HCEC 1CT (cell line): ENCODE data around the gene ZBTB7C.

ENCODE experiments used
- DNase-seq: peaks from one replicate; pipeline ENCODE4 v3.0.0-alpha.2; 2017

The ZBTB7C gene

GRCh38 chr18:48006415-48007175 lies 402.6 kb downstream of the ZBTB7C start:
- DNase-seq: no peak

GRCh38 chr18:48004577-48004976 lies 404.6 kb downstream of the ZBTB7C start:
- DNase-seq: no peak

- no peak for DNase-seq
These were observed 405.5 kb downstream of the ZBTB7C start for GRCh38 chr18:48003426-48004349.

- DNase-seq: no peak
These were observed 406.2 kb downstream of the ZBTB7C start for GRCh38 chr18:48002933-48003365.

- no peak for DNase-seq
These were observed 408.5 kb downstream of the ZBTB7C start for GRCh38 chr18:48000701-48001100.

GRCh38 chr18:47999801-48000248 lies 409.4 kb downstream of the ZBTB7C start:
- no peak for DNase-seq

- no peak for DNase-seq
These were observed 411.8 kb downstream of the ZBTB7C start for GRCh38 chr18:47997338-47997780.

- DNase-seq: no peak
These were observed 413.1 kb downstream of the ZBTB7C start for GRCh38 chr18:47996091-47996541.

GRCh38 chr18:47995654-47996053 lies 413.5 kb downstream of the ZBTB7C start:
- DNase-seq: no peak

- no peak for DNase-seq
These were observed 415.8 kb downstream of the ZBTB7C start for GRCh38 chr18:47993409-47993808.

GRCh38 chr18:47992976-47993375 lies 416.2 kb downstream of the ZBTB7C start:
- no peak for DNase-seq

- no peak for DNase-seq
These were observed 416.9 kb downstream of the ZBTB7C start for GRCh38 chr18:47992266-47992665.

GRCh38 chr18:47990981-47991380 lies 418.2 kb downstream of the ZBTB7C start:
- DNase-seq: no peak

GRCh38 chr18:47987388-47987699 lies 421.8 kb downstream of the ZBTB7C start:
- DNase-seq: no peak

- DNase-seq: no peak
These were observed 422.4 kb downstream of the ZBTB7C start for GRCh38 chr18:47986620-47987387.

GRCh38 chr18:47985866-47986265 lies 423.3 kb downstream of the ZBTB7C start:
- no peak for DNase-seq

GRCh38 chr18:47984991-47985390 lies 424.2 kb downstream of the ZBTB7C start:
- DNase-seq: no peak

- no peak for DNase-seq
These were observed 425.2 kb downstream of the ZBTB7C start for GRCh38 chr18:47983946-47984345.

GRCh38 chr18:47983055-47983454 lies 426.1 kb downstream of the ZBTB7C start:
- no peak for DNase-seq

GRCh38 chr18:47981830-47982229 lies 427.4 kb downstream of the ZBTB7C start:
- no peak for DNase-seq

GRCh38 chr18:47981320-47981719 lies 427.9 kb downstream of the ZBTB7C start:
- no peak for DNase-seq

GRCh38 chr18:47979611-47980200 lies 429.5 kb downstream of the ZBTB7C start:
- no peak for DNase-seq

- DNase-seq: no peak
These were observed 430.6 kb downstream of the ZBTB7C start for GRCh38 chr18:47978603-47979002.
